Measurements from ENCODE around the gene CDH23. TPM values are rescaled to one million over a fixed set of nuclear protein-coding genes. Genes with fewer than 3 reads are reported as not detected.
A peak's percentile ranks its signal among the peaks of the same experiment; 100 is the strongest.

Gene CDH23
- total and polyA plus RNA-seq, 9 of the 15 experiments (the other 6 are each of a cell fraction or from before 2014, with no cell fraction given), result 0.18 to 1.2 (median 0.47) TPM

DNA sequence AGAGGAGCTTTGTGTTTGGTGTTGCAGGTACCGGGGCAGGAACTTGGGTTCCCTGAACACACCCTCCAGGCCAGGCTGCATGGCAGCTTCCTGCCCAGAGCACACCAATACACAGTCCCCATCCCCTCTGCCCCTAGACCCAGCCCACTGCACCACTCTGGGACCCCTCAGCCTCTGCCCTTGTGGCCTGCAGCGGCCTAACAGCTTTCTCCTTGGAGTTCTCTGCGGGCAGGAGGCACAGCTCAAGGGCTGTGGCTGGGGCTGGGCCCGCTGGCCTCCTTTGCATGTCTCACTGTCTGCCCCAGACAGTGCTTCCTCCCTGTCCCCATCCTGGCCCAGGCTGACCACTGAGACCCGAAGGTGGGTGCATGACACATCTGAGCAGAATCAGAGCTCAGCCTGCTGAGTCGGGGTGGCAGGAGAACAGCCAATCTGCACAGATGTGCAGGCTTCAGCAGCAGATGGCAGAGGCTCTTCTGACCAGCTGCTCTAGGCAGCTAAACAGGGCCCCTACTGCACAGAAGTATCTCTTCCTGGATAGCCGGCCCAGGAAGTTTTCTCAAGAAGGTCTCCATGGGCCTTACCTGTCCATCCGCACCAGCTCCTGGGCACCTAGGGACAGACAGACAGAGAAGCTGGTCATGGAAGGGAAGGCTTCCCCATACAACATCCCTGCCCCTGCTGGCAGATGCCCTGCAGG lies 355.8 kb downstream of the CDH23 start (continued):
- TF ChIP-seq, protein P1, sequence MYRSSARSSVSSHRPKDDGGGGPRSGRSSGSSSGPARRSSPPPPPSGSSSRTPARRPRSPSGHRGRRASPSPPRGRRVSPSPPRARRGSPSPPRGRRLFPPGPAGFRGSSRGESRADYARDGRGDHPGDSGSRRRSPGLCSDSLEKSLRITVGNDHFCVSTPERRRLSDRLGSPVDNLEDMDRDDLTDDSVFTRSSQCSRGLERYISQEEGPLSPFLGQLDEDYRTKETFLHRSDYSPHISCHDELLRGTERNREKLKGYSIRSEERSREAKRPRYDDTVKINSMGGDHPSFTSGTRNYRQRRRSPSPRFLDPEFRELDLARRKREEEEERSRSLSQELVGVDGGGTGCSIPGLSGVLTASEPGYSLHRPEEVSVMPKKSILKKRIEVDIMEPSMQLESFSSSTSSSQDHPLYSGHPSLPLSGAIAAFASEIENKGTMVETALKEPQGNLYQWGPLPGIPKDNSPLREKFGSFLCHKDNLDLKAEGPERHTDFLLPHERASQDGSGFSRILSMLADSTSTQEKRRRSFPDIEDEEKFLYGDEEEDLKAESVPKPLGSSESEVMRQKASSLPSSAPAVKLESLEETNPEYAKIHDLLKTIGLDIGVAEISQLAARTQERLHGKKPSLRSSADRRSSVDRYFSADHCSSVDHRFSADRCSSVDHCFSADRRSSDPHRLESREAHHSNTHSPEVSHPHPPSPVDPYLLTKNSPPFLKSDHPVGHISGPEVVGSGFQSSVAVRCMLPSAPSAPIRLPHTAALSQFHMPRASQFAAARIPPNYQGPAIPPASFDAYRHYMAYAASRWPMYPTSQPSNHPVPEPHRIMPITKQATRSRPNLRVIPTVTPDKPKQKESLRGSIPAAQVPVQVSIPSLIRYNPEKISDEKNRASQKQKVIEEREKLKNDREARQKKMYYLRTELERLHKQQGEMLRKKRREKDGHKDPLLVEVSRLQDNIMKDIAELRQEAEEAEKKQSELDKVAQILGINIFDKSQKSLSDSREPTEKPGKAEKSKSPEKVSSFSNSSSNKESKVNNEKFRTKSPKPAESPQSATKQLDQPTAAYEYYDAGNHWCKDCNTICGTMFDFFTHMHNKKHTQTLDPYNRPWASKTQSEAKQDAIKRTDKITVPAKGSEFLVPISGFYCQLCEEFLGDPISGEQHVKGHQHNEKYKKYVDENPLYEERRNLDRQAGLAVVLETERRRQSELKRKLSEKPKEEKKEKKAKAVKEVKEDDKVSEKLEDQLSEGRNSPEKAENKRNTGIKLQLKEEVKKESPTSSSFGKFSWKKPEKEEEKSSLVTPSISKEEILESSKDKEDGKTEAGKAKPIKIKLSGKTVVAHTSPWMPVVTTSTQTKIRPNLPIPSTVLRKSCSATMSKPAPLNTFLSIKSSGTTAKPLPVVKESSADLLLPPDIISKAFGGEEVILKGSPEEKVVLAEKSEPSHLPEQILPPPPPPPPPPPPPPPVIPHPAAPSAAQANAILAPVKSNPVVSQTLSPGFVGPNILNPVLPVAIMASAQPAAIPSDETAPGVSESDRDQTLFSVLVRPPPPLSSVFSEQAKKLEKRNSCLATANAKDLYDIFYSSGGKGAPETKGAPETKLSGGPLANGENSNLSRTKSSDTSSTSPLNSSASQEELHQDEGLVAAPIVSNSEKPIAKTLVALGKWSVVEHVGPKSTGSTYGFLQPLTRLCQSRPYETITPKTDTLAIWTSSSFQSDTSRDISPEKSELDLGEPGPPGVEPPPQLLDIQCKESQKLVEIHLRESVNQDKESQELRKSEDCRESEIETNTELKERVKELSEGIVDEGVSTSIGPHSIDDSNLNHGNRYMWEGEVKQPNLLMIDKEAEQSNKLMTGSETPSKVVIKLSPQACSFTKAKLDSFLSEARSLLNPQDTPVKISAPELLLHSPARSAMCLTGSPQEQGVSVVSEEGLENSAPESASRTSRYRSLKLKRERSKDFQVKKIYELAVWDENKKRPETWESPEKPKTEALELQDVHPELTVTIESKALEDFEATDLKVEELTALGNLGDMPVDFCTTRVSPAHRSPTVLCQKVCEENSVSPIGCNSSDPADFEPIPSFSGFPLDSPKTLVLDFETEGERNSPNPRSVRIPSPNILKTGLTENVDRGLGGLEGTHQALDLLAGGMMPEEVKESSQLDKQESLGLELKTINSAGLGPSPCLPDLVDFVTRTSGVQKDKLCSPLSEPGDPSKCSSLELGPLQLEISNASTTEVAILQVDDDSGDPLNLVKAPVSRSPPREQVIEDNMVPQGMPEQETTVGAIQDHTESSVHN (IDR thresholded peaks at IDR 0.05; ENCODE audit: borderline replicate concordance in 1 of 2, low read depth in 1 of 2), result no peak
- peak in 1 of 2 experiments; percentile 57; a peak in 1 of 4 replicates for TF ChIP-seq TEAD1 (CRISPR knock-in tag; IDR thresholded peaks at IDR 0.05)
- no peak for TF ChIP-seq ZNF224 (CRISPR knock-in tag; IDR thresholded peaks at IDR 0.05)
- 0 out of 2 replicates have a peak, but pooled peaks have one; percentile 62 for TF ChIP-seq ELF2 (CRISPR knock-in tag; IDR thresholded peaks at IDR 0.05)
- peak; percentile 75; the same call in 1 of the 2 replicates for TF ChIP-seq ZNF57 (CRISPR knock-in tag; IDR thresholded peaks at IDR 0.05)
- TF ChIP-seq, protein P2, sequence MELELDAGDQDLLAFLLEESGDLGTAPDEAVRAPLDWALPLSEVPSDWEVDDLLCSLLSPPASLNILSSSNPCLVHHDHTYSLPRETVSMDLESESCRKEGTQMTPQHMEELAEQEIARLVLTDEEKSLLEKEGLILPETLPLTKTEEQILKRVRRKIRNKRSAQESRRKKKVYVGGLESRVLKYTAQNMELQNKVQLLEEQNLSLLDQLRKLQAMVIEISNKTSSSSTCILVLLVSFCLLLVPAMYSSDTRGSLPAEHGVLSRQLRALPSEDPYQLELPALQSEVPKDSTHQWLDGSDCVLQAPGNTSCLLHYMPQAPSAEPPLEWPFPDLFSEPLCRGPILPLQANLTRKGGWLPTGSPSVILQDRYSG (tag; conservative IDR thresholded peaks at IDR 0.05; ENCODE audit: low read depth), result no peak
- TF ChIP-seq ZNF76 (CRISPR knock-in tag; IDR thresholded peaks at IDR 0.05; ENCODE audit: borderline replicate concordance), result peak; percentile 89
- 0 out of 4 replicates have a peak, but pooled peaks of 1 of the 2 experiments have one; percentile 6 for TF ChIP-seq NRF1 (conservative IDR thresholded peaks at IDR 0.05 in 1 of 2, IDR thresholded peaks at IDR 0.05 in 1 of 2)
- TF ChIP-seq, protein P3, sequence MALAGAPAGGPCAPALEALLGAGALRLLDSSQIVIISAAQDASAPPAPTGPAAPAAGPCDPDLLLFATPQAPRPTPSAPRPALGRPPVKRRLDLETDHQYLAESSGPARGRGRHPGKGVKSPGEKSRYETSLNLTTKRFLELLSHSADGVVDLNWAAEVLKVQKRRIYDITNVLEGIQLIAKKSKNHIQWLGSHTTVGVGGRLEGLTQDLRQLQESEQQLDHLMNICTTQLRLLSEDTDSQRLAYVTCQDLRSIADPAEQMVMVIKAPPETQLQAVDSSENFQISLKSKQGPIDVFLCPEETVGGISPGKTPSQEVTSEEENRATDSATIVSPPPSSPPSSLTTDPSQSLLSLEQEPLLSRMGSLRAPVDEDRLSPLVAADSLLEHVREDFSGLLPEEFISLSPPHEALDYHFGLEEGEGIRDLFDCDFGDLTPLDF (CRISPR knock-in tag; IDR thresholded peaks at IDR 0.05), result 0 out of 2 replicates have a peak, but pooled peaks have one; percentile 40
- peak; percentile 61; the same call in 1 of the 2 replicates for TF ChIP-seq ZNF583 (CRISPR knock-in tag; IDR thresholded peaks at IDR 0.05)
